HG03175 (cell line): ENCODE data around the gene ADD3.

ENCODE experiments used
- ATAC-seq: cut with Tn5 transposase; IDR thresholded peaks from one replicate; pipeline ENCODE4 v1.9.1; 2021; ENCODE audit warnings: mild to moderate bottlenecking, moderate library complexity; ENCODE audit not compliant: unreplicated experiment

The ADD3 gene

DNA sequence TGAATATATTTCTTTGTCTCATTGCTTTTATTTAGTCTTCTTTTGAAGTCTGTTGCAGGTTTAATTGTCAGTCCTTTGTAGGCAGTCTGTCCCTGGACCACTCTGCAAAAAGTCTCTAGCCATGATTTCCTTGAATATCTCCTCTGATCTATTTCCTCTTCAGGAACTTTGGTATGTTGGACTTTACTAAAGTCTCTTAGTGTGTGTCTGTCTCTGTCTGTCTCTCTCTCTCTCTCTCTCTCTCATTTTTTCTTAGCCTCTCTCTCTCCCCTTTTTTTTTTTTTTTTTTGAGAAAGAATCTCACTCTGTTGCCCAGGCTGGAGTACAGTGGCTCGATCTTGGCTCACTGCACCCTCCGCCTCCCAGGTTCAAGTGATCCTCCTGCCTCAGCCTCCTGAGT, 57.5 kb downstream of the ADD3 start:
- no peak for ATAC-seq

DNA sequence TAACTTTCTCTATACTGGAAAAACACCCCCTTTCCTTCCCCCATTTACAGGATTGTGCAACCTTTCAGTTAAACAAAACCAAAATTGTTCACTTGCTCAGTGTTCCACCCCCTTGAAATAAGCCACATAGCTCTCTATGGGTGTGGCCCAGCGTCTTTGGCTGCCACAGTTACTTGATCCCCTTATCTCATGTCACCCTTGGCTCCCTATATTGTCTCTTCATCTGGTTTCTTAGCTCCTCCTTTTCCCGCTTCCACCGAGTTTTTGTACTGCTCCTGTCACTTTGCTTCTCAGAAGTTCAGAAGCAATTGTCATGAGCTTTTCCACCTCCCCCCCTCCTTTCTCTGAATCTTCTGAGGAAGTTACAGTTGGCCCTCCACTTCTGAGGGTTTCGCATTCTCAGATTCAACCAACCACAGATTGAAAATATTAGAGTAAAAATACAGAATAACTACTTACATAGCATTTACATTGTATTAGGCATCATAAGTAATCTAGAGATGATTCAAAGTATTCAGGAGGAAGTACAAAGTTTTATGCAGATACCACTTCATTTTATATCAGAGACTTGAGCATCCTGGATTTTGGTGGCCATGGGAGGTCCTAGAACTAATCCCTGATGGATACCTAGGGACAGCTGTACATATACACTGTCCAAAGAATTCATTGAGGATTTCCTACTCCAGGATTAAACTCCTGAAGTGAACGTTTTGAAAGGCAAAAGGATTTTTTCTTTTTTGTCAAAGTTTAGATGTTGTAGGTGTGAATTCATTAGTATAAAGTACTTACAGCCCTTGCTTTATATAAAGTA, 60.4 kb downstream of the ADD3 start:
- peak; percentile 42 for ATAC-seq

DNA sequence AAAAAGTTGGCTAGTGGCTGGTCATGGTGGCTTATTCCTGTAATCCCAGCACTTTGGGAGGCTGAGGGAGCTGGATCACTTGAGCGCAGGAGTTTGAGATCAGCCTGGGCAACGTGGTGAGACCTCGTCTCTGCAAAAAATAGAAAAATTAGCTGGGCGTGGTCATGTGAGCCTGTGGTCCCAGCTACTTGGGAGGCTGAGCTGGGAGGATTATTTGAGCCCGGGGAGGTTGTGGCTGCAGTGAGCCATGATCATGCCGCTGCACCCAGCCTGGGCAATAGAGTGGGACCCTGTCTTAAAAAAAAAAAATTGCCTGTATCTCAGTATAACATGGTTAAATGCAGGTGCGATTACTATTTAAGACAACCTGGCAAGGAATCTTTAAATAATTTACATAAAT, 61.0 kb downstream of the ADD3 start:
- no peak for ATAC-seq

DNA sequence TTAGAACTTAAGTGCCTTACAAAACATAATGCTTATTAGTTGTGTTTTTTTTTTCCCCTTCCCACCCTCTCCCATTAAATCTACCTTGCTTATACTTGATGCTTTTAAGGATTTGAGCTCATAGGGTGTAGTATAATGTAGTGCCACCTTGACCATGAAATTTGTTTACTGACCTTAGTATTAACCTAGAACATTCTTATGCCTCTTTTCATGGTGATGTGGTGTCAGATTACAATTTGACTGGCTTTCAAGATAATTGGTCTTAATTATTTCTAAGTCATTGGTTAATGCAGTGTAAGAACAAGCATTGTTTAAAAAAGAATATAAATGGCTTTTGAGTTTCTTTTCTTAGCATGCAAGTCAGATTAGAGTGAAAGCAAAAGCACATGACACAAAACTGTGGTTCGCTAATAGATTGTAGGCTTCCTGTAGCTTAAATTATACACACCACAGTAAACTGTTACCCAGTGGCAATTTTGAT, 61.8 kb downstream of the ADD3 start:
- ATAC-seq: peak; percentile 72

DNA sequence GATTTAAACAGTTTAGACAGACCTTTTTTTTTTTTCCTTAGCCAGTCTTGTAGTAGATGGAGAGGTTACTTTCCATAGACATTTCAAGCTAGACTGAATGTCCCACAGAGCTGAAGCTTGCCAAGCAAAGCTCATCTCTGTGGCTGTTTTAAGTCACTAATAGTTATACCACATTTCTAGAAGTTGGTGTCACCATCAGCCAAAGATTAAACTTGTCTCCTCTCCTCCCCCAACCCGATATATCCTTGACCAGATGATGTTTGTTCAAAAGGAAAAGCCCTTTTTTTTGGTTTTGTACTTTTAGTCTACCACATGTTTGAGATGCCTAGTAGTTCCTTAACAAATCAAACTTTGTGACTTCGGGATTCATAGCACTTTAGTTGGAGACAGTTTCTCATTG, 66.1 kb downstream of the ADD3 start:
- no peak for ATAC-seq

DNA sequence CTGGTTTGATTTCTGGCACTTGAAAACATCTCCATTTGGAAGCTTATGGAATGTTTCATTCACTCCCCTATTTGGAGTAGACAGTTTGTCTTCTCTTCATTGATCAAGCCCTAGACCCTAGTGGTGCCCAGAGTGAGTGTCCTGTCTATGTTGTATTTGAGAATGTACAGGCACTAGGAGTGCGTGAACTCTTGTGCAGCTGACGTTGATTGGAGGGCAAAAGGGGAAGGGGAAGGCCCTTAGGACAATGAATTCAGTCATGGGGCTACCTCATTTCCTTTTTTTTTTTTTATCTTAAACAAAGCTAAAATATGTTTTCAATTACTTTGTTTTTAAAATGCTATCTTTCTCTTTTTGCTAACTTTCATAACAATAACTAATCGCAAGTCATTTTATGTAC, 66.5 kb downstream of the ADD3 start:
- ATAC-seq: no peak

DNA sequence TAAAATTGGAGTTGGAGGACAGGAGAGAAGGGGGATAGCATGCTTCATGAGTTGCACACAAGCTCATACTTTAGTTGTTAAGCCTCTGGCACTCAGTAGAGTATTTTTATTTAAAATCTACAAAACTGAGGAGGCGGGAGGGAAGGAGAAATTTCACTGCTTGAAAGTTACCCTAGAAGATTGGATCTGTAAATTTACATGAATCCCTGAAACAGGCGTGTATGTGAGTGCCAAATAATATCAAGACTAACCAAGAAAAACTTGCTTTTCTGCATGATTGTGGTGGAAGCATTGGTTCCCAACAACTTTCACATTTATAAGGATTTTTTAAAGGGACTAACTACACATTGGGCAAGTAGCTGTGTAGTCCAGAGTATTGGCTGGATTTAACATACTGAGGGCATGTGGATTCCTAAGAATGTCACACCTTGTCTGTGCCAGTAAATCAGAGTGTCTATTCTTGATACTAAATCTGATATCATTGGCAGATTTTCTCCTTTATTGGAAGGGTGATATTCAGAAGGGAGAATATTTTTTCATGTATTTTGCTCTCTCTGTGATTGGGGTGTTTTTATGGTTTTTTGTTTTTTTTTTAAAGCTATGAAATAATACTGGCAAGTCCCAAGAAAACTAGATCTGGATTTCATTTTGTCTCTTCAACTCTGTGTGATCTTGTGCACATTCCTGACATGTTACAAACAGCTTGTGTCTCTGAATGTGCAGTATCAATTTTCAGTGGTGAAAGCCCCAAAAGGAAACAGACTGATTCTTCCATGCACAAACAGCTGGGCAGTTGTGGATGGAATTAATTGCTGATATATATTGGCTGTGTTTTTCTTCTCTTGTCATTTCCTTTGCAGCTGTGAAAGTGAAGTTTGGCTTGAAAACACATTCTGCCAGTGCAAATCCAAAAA, 67.2 kb downstream of the ADD3 start:
- ATAC-seq: no peak

DNA sequence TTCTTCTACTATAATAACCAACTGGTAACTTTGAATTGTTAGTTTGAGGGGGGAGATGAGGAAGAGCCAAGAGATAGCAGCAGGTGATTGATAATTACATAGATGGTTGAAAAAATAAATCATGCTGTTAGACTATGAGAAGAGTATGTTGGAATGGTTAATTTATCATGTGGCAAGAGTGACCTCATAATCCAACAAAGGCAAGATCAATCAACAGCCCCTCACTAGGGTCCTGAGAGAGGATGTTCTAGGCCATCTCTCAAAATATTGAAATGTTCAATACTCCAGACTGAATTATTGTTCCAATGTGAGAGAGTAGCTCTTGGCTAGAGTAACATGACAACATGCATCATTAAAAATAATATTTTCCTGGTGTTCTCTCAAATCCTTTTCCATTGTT, 67.9 kb downstream of the ADD3 start:
- no peak for ATAC-seq

DNA sequence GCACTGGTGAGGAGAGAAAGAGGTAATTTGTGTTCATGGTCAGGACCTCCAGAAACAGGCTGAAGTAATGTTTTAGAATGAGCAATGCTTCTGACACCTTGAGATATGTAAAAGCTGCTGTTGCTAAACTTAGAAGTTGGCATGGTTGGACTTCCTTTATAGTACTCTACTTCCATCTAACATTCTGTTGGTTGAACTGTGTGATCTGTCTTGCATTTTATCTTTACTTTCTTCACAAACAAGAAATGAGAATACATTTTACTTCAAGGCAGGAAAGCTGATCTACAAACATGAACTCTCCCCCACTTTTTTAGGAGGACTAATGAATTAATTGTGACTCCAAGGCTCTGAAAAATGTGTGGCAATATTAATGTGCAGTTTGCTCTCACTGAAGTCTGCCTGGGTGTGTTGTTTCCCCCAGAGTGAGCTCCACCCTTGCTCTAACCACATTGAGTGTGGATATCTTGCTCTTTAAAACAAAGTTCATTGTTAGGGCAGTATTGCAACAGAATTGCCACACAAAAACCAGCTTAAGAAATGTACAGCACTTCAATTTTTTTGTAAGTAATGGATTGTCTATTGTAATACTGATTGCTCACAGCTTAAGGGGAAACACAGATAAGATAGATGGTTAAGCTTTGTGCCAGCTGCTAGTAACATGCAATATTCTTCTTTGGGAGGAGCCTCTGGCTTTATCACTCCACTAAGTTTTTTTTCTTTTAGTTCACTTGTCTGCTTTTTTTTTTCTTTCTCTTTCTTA, 69.0 kb downstream of the ADD3 start:
- ATAC-seq: peak; percentile 81

DNA sequence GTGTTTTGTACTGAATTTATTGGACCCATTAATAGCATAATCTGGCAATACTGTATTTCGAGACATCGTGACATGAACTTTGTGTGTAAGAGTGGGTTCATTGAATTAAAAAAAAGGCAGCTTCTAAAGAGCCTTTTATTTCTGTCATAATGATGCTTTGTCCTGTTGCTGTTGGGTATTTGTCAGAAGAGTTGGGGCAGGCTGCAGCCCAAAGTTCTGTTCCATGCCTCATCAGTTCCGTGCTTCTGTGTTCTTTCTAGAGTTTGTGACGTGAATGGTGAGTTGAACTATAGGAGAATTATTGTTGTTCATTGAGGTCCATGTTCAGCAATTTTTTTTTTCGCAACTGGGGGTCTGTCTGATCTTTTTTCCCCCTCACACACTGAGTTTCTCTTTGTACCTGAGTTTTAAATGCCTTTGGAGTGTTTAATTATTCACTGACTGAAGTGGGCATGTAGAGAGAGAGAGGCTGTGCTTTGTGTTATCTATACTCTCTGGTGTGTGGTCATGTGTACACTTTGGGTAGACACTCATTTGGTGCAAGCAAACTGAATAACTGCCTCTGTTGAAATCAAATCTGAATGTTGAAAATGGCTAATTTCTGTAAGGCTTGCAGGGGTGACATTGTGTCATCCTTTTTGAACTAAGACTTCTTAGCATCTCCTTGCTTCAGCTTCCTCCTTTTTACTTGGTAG, 69.8 kb downstream of the ADD3 start:
- ATAC-seq: no peak

DNA sequence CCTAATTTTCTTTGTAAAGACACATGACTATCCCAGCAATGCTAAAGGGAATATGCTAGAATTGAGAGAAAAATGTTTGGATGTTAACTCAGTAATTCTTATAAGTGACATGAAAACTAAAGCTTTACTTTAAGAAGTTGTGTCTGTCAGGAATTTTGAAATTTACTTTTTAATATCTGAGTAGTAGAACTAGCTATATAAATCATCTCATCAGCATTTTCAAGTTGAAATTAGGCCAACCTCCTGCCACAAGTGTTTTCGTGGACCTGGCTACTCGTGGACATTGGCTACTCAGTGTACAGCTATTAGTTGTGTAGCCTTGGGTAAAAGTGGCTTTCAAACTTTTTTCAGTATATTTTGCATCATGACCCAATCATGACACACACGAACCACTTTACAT, 70.5 kb downstream of the ADD3 start:
- no peak for ATAC-seq

DNA sequence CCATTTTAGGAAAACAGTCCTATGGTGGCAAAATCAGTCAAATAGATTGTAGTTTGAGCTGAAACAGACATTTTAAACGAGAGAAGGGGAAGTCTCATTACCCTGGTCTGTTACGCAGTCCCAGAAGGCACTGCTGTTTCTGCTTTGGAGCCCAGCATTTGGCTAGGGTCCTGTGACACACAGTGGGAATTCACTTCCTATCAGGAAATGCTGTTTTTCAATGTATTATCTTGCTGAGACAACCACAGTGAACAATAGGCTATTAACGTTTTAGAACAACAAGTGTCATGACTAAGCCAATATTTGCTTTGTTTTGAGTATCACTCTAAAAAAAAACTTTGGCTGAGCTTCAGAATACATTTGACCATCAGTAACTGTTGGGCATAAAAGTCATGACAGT, 74.1 kb downstream of the ADD3 start:
- no peak for ATAC-seq

DNA sequence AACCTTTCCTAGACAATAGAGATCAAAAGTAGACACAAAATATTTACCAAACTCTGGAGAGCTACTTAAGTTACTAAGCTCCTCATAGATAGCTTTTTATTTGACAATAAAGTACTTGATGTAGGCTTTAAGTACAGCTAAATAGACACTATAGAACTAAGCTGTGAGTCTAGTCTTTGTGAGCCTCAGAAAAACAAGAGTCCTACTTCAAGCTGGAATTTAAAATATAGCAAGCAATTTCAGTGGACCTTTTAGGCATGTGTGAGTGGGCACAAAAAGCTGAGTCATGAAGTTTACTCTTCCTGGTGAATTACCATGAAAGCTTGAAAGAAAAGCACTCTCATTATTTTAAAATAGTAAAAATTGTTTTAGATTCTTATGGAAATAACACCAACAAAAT, 76.1 kb downstream of the ADD3 start:
- no peak for ATAC-seq

DNA sequence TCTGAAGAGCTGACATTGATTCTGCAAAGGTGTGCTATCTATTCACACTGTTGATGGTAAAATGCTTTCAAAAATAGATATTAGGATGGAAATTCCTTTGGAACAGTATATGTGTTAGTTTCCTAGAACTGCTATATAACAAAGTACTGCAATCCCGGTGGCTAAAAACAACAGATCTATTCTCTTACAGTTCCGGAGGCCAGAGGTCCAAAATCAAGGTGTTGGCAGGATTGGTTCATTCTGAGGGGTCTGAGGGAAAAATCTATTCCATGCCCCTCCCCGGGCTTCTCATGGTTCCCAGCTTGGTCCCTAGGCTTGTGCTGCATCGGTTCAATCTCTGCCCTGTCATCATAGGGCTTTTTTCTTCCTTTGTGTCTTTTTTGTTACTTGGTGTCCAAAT, 79.9 kb downstream of the ADD3 start:
- ATAC-seq: no peak

DNA sequence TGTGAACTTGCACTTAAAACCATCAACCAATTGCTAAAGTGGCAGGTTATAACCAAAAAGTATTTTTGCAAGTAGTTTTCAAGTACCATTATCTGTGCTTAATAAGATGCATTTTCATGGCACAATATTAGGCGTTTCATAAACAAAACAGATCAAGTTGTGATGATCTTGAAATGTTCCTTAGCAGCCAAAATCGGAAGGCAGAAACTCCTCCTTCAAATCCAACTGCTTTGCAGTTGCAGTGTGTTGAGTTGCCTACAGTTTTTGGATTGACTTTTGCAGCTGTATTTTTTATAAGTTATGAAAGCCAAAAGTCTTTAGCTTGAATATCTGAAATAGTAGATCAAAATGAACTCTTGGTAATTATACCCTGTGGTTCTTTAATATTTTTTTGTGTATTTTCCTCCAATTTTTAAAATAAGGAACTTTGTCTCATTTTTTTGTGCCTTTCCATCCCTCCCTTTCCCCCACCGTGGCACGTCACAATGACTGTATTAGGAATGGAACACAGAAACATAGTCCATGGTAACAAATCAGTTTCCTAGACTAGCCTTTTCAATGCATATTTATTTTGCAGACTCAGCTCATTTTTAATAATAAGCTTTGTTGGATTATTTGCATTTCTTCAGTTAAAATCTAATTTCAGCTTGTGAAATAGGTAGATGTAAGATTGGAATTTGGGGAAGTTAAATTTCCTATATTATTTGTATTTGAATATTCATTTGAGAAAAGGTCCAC, 80.8 kb downstream of the ADD3 start:
- no peak for ATAC-seq

DNA sequence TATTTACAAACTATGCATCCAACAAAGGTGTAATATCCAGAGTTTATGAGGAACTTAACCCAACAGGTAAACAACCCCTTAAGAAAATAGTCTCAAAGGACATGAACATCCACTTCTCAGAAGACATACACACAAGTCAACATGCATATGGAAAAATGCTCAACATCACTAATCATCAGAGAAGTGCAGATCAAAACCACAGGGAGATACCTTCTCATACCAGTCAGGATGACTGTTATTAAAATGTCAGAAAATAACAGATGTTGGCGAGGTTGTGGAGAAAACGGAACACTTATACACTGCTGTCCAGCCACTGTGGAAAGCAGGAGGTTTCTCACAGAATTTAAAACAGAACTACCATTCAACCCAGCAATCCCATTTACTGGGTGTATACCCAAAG, 84.0 kb downstream of the ADD3 start:
- no peak for ATAC-seq

DNA sequence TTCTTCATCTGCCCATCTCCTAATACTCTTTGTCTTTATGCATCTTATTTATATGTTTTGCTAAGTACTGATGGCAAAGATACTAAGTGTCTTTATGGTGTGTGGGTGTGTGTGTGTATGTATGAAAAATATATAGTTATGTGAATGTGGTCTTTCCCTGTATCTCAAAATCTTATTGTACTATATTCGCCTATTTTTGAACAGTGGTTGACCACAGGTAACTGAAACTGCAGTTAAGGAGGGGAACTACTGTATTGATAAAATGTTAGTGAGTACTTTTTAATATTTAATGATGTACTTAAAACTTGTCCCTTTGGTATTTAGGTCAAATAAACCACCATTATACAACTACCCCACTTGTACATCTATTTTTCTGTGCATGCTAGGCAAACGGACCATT, 85.9 kb downstream of the ADD3 start:
- ATAC-seq: no peak

DNA sequence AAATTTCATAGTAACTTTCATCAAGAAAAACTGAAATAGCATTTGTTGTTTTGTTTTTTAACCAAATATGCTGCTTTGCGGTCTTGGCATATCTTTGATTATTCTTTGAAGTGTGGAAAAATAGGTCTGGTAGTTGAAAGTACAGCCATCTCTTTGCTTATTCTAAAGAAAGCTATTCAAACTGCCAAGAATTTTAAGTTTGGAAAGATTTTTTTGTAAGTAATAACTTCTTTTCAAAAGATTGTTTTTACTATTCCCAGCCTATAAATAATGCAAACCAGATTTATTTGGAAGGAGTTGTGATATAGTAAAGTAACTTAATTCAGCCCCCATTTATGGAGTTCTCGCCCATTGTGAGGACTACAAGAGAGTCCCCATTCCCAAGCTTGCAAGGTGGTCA, 87.0 kb downstream of the ADD3 start:
- ATAC-seq: no peak

DNA sequence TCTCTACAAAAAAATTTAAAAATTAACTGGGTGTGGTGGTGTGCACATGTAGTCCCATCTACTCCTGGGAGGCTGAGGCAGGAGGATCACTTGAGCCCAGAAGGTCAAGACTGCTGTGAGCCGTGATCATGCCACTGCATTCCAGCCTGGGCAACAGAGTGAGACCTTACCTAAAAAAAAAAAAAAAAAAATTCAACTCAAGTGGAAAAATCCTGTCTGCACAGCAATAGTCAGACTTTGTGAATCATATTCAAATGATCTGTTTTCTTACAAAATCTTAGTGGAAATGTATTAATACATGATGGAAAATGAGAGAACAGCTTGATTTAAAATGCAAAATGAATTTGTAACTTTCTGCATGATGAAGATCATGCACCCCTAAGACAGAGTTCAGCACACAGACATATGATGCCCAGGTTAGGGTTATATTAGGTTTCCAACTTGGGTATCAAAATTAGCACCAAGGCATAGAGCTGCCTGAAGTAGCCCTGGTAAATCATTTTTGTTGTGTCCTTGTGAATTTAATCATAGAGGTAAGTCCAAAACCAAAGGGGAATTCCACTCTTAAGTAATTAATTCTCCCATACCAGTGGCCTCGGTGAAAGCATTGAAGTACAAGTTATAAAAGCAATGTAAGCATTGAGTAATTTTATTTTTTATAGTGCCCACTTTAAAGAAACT, 93.8 kb downstream of the ADD3 start:
- no peak for ATAC-seq
